GM12865 (cell line): ENCODE data around the gene HNRNPH3.
"Not testable (repeated sequence)": the region's sequence is repeated elsewhere in the genome, so short reads cannot be mapped to it uniquely, and the experiment has no call there.

ENCODE experiments used
- DNase-seq: peaks from one replicate; pipeline ENCODE4 v3.0.0; 2010; ENCODE audit warnings: low read depth
- H3K4me3 ChIP-seq: 2 replicates; pipeline ENCODE4 v1.5.1; 2011; ENCODE audit warnings: mild to moderate bottlenecking, low read depth, low read length, control low read depth
- TF ChIP-seq, protein P1 (sequence below): IDR thresholded peaks from 2 replicates; pipeline ENCODE4 v1.5.1; 2011; ENCODE audit warnings: low read length, control low read depth, low read depth, inconsistent platforms; ENCODE audit not compliant: insufficient read depth; ENCODE audit errors: missing control alignments

HNRNPH3 gene

GRCh38 chr10:68301790-68302502 is 29.9 kb upstream of the HNRNPH3 start:
- H3K4me3 ChIP-seq = no peak overlapping the region
- TF ChIP-seq, protein P1, sequence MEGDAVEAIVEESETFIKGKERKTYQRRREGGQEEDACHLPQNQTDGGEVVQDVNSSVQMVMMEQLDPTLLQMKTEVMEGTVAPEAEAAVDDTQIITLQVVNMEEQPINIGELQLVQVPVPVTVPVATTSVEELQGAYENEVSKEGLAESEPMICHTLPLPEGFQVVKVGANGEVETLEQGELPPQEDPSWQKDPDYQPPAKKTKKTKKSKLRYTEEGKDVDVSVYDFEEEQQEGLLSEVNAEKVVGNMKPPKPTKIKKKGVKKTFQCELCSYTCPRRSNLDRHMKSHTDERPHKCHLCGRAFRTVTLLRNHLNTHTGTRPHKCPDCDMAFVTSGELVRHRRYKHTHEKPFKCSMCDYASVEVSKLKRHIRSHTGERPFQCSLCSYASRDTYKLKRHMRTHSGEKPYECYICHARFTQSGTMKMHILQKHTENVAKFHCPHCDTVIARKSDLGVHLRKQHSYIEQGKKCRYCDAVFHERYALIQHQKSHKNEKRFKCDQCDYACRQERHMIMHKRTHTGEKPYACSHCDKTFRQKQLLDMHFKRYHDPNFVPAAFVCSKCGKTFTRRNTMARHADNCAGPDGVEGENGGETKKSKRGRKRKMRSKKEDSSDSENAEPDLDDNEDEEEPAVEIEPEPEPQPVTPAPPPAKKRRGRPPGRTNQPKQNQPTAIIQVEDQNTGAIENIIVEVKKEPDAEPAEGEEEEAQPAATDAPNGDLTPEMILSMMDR = peak; percentile 43
- DNase-seq = peak; percentile 64

DNA sequence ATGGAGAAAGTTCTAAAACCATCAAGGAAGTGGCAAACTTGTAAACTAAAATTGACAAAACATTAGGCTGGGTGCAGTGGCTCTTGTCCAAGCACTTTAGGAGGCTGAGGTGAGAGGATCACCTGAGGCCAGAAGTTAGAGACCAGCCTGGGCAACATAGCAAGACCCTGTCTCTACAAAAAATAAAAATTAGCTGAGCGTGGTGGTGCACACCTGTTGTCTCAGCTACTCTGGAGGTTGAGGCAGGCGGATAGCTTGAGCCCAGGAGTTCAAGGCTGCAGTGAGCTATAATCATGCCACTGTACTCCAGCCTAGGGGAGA is 29.4 kb upstream of the HNRNPH3 start:
- H3K4me3 ChIP-seq = no peak overlapping the region
- TF ChIP-seq, protein P1 = no peak
- DNase-seq = no peak

DNA sequence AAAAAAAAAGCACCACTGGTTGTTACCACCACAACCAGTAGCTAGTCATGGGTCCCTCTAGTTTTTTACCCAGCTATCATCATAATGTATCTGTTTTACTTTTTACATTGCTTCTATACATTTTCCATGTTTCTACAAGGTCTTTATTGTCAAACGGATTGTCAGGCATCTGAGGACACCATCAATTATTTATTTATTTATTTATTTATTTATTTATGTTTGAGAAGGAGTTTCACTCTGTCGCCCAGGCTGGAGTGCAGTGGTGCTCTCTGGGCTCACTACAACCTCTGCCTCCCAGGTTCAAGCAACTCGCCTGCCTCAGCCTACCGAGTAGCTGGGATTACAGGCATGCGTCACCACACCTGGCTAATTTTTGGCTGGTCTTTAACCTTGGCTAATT is 29.0 kb upstream of the HNRNPH3 start:
- no peak for DNase-seq
- TF ChIP-seq, protein P1 = no peak
- H3K4me3 ChIP-seq = no peak overlapping the region

- TF ChIP-seq, protein P1 = no peak
- no peak overlapping the region for H3K4me3 ChIP-seq
- no peak for DNase-seq
Measured at GRCh38 chr10:68303849-68304412, 27.9 kb upstream of the HNRNPH3 start.

- TF ChIP-seq, protein P1 = no peak
- H3K4me3 ChIP-seq = no peak overlapping the region
Measured at GRCh38 chr10:68305854-68306253, 26.0 kb upstream of the HNRNPH3 start.

DNA sequence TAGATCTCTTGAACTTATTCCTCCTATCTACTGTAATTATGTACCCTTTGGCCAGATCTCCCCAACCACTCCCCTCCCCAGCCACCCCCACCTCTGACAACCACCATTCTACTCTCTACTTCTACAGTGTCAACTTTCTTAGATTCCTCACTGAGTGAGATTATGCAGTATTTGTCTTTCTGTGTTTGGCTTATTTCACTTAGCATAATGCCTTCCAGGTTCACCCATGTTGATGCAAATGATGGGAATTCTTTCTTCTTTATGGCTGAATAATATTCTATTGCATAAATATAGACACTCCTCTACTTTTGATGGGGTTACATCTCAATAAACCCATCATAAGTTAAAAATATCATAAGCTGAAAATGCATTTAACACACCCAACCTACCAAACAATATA is 21.3 kb upstream of the HNRNPH3 start:
- DNase-seq = no peak
- no peak overlapping the region for H3K4me3 ChIP-seq

More at GRCh38 chr10:68305854-68306253, 26.0 kb upstream of the HNRNPH3 start:
- no peak for DNase-seq

GRCh38 chr10:68314930-68315329 is 16.9 kb upstream of the HNRNPH3 start:
- H3K4me3 ChIP-seq, DNase-seq: not testable (repeated sequence)

More for the DNA sequence above, 21.3 kb upstream of the HNRNPH3 start:
- TF ChIP-seq, protein P1 = no peak
